Frontal cortex (tissue), 4 donors: Measurements from ENCODE around the gene ST3GAL3. TPM values are rescaled to one million over a fixed set of nuclear protein-coding genes. Genes with fewer than 3 reads are reported as not detected.
"Not testable (repeated sequence)": the region's sequence is repeated elsewhere in the genome, so short reads cannot be mapped to it uniquely, and the experiment has no call there.

Experiments used
- DNase-seq, 2 donors: peaks; one replicate each; pipeline ENCODE4 v3.0.0; 2012; ENCODE audit warnings: low spot score in 2 of 2
- FAIRE-seq: peaks from 2 replicates; lab custom pipeline; 2012; peaks lifted over from hg19 to GRCh38; lab: Jason Lieb, UNC
- total RNA-seq: library from RNA; depleted of rRNA; stranded (reverse); fragments of >200 nt; gene quantifications from one replicate; pipeline ENCODE4 v1.2.3, GENCODE V29; 2014
- donor health status: control.
- donor health status: control.
- donor health status: control.

The ST3GAL3 gene
- total RNA-seq, 1 donor from 2014 or later, result 34.2 TPM

DNA sequence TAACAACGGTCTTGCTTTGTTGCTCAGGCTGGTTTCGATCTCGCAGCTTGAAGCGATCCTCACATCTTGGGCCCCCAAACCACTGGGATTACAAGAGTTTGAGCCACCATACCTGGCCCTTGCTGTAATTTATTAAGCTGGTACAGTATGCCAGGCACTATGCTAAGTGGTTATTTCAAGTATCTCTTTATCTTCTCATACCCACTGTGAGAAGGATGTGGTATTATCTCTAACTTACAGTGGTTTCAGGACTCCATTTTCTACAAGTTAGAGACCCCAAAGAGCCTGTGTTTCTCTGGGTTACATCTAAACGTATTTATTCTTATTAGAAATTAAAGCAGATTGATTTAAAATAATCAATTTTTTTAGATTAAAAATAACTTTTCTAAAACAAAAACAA, 8.1 kb upstream of the ST3GAL3 start:
- FAIRE-seq (no peak), DNase-seq (no peak)

DNA sequence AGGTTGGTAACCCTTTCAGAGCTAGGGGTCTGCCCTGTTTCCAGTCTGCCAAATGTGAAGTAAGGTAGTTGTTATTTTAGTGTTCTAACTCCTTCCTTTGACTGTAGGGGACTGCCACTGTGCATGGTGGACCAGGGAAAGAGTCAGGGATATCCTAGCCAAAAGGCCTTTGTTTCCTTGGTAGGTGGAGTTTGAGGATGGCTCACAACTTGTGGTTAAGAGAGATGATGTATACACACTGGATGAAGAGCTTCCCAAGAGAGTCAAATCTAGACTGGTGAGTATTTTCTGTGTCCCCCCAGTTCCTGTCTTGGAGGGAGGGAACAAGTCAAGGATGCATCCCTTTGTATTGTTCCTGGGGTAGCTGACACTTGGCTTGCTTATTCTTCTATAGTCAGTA, 3.5 kb upstream of the ST3GAL3 start:
- FAIRE-seq, result no peak
- no peak for DNase-seq

DNA sequence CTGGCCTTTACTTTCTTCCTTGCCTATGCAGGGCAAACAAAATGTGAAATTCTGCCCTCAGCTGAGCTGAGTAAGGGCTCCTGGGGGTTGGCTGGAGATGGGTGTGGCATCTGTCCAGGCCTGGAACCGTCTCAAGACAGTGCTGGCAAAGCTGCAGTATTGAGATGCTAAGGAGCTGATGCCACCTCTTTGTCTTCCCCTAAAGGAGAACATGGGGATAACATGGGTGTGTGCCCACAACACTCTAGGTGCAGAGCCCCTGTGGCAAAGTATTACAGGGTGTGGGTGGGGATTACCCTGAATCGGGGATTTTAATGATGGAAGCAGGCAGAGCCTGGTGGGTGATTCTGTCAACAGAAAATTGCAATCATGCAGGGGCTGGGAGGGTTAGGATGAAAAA, 2.5 kb upstream of the ST3GAL3 start:
- FAIRE-seq (no peak), DNase-seq (no peak)

DNA sequence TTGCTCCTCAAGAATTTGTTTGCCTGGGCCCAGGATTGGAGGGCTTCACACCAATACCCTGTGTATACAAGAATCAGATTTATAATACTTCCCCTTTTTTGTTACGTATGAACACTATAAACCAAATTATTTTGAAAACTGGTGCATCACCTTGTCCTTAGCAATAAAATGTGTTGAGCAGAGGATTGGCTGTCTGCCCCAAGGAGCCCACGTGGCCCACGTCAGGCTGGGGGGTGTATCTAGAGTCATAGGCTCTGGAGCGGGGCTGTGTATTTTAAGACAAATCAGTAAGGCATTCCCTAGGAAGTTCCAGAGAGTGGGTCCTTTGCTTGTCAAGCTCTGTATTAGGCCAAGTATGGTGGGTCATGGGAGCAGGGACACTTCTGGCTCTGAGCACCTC, 2.0 kb upstream of the ST3GAL3 start:
- DNase-seq, result no peak
- no peak for FAIRE-seq

DNA sequence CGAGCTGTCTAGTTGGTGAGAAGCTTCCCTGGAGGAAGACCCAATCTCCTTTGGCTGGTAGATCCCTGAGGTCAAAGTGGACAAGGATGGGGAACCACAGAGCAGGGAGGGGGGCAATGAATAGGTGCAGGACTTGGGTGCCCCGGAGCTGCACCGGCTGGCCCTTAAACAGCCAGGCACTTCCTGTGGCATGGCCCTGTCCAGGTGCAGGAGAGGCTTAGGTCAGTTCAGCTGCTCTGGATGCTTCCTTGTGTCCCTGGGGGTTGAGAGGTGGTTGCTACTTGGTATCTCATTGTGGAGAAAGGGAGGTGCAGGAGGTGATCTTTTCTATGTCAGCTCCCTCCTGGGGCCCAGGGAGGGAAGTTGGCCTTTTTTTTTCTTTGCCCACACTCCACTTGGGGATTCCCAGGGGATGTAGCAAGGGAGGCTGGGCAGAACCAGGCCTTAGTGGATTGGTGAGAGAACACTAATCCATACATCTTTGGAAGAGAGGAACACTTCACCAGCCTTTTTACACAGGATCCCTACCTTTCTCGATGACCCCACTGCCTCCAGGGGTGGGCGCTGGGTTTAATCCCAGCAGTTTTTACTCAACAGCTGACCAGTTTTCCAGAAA, 1.2 kb upstream of the ST3GAL3 start:
- FAIRE-seq (no peak), DNase-seq (no peak)

DNA sequence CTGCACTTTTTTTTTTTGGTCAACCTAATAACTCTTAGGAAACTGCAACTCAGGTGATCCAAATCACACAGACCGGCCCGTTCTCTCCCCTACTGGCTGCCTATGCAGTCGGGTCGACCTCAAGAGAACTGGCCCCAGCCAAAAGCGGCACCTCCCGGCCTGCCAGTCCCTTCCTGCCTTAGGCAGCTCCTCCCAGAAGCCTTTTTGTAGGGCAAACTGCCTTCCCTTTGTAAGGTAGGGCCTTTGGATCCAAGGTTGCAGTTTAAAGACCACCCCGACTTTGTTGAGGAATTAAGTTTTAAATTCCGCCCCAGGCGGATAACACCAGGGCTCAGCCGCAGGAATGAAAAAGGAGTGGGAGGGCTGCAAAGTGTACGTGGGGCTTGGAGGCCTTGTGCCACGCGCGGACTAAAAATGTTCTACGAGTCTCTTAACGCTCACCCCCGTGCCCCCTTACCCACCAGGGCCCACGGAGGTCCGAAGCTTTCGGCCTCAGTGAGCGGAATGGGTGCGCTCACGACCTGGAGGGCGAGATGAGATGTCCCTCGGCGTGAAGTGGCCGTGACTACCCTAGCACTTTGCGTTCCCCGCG, 642 bp upstream of the ST3GAL3 start:
- FAIRE-seq (no peak), DNase-seq (no peak)

DNA sequence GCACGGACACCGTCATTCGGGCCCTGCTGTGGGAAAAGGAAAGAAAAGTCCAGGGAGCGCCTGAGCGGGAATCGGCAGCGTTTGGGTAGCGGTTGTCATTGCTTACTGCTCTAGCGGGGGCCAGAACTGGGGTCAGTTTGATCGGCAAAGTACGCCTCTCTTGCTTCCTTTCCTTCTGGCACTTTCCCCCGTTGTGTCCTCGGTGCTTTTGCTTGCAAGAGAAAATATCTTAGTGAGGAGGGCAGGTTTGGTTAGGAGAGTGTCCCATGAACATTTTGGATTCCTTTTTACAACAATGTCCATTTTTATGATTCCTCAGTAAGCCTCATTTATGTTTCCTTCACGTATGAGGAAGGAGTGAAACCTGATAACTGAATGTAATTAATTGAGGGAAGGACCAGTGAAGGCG, 670 bp downstream of the ST3GAL3 start:
- DNase-seq (no peak), FAIRE-seq (no peak)

DNA sequence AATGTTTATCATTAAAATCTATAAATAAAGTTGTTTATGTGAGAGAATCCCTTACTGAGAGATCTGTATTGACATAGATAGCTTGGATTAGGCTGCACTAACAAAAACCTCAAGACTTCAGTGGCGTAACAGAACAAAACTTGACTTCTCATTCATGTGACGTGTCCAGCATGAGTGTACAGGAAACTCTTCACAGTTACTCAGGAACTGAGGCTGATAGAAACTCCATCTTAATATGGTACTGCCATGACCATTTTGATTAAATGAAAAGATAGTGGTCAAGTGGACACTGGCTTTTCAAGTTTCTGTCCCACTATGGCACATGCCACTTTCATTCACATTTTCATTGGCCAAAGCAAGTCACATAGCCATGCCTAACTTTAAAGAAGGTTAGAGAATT, 3.7 kb downstream of the ST3GAL3 start:
- no peak for FAIRE-seq

DNA sequence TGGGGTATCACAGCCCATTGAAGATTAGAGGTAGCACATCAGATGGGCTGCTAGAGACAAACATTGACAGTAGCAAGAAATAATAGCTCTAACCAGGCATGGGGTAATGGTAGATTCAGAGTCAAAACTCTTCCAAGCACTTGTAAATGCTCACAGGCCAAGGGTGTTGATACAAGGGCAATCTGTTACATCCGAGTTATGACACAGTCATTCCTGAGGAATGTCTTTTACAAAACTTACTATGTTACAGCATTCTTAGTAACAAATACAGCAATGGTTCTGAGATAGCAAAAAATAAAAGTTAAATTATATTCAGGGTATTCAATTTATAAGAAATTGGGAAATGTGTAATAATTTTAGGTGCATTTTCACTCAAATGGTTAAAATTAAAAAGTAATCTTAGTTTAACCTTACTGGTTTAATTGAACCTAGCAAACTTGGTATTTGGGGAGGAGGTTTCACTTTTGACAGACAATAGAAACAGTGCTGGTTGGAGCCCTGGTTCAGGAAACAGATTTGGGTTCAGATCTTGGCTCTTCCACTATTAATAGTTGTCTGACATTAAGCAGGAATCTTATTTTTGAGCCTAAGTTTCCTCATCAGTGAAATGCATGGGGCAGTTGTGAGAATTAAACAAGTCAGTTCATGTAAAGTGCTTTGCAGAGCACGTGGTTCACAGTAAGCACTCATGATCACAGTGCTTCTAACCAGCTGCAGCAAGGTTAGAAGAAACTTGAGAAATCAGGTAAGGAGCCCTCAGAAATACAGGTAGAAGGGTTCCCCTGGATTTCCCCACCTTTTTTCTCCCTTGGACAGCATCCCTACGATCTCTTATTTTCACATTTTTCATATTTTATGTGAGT, 4.4 kb downstream of the ST3GAL3 start:
- DNase-seq (no peak), FAIRE-seq (no peak)

More for the DNA sequence above, 3.7 kb downstream of the ST3GAL3 start:
- DNase-seq, result no peak

DNA sequence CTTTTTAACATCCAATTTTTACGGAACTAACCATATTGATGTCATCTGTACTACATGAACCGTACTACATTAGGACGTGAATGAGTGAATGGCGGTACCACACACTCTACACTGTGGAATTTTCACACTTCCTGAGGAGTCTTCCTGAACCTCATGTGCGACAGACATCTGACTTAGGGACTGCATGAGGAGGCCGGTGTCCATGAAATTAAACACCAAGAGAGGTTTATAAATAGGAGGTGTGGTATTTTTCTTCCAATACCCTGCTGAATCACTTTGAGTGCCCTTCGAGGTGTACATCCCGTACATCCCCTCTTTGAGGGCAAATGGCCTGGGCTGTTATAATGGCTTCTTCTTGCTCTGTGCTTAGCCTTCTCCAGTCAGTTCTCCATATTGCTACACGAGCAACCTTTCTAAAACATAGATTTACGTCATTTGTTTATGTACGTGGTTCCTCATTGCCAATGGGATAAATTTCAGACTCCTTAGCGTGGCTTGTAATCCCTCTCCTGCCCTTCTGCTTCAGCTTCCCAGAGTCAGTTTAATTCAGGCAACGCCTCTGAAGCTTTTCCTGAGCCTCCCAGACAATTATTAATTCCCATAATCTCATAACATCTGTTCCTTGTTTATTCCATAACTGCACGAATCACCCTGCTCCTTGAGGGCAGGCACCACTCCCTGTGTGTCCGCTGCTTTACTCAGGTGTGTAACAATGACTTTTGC, 9.4 kb downstream of the ST3GAL3 start:
- DNase-seq (no peak), FAIRE-seq (no peak)

DNA sequence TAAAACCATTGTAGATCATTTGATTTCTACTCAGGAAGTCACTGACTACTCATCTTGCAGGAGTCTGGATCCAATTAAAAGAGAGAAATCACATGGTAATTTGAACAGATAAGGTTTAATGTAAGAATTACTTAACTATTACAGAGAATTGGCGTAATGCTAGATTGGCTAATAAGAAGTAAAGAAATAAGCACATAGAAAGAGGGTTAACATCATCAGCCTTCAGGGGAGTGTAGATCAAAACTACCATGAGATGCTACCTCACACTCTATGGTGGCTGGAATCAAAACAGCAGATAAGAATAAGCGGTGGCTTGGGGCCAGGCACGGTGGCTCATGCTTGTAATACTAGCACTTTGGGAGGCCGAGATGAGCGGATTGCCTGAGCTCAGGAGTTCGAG, 11.7 kb downstream of the ST3GAL3 start:
- FAIRE-seq, result no peak
- no peak for DNase-seq

DNA sequence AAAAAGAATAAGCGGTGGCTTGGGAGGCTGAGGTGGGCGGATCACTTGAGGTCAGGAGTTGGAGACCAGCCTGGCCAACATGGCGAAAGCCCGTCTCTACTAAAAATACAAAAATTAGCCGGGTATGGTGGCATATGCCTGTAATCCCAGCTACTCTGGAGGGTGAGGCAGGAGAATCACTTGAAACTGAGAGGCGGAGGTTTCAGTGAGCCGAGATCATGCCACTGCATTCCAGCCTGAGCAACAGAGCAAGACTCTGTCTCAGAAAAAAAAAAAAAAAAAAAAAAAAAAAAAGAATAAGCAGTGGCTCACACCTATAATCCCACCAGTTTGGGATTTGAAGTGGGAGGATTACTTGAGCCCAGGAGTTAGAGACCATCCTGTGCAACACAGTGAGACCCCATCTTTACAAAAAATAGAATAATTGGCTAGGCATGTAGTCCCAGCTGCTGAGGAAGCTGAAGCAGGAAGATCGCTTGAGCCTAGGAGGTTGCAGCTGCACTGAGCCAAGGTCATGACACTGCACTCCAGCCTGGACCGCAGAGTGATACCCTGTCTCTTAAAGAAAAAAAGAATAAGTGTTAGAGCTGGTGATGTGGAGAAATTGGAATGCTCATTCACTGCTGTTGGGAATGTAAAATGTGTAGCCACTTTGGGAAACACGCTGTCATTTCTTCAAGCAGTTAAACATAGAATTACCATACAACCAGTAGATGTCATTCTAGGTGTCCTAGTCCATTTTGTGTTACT, 12.5 kb downstream of the ST3GAL3 start:
- not testable (repeated sequence) for DNase-seq, FAIRE-seq

DNA sequence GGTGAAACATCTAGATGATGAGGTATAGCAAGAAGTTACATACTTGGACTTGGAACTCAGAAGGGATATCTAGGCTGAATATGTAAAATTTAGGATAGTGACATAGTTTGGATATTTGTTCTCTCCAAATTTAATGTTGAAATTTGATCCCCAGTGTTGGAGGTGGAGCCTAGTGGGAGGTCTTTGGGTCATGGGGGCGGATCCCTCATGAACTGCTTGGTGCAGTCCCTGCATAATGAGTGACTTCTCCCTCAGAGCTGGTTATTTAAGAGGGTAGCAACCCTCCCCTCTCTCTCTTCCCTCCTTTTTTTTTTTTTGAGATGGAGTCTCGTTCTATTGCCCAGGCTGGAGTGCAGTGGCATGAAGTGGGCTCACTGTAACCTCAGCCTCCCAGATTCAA, 15.5 kb downstream of the ST3GAL3 start:
- FAIRE-seq, result no peak

DNA sequence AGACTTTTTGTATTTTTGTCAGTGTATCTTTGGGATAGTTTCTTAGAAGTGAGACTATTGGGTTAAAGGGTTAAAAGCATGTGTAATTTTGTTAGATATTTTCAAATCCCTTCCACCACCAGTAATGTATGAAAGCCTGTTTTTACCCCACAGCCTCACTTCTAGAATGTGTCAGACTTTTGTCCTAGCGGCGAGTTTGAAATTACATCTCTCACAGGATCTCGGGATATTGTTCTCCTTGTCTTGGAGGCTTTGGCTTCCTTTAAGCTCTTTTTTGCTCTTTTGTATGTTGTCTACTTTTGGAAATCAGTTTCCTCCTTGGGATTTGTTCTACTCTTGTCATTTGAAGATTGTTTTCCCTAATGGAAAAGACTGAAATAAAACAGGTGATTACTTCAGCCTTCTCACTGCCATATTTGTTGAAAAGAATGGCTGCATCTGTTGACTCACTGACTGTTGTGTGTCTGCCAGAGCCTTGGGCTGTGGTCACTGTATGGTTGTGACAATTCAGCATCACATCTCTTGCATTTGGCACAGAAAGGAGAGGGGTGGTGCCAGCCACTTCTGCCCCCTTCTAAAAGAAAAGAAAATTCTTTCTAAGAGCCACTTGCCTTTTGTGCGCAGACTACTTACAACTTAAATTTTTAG, 22.6 kb downstream of the ST3GAL3 start:
- FAIRE-seq, result no peak
- DNase-seq, result no peak

More for the DNA sequence above, 15.5 kb downstream of the ST3GAL3 start:
- no peak for DNase-seq

DNA sequence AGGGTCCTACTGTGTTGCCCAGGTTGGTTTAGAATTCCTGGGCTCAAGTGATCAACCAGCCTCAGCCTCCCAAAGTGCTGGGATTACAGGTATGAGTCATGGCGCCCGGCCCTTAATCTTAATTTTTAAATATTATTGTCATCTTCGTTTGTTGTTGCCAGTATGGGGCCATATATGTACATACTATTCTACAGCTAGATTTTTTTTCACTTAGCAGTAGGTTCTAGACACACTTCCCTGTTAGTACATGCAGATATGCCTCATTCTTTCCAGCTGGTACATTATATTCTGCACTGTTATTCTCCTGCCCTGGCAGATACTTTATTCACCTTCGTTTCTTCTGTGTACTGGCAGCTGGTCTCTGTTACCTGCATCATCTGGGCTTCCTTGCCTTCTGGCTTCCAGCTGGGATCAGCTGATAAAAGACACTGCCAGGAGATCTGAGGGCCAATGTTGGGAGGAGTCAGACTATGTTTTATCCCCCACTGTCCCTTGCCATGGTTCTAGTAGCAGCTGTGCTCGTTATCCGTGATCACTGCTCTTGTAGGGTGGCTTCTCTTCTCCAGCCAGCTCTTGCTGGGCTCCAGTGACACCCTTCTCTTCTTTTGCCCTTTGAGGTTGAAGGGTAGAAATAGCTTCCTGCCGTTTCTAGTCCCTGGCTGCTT, 24.7 kb downstream of the ST3GAL3 start:
- no peak for FAIRE-seq

DNA sequence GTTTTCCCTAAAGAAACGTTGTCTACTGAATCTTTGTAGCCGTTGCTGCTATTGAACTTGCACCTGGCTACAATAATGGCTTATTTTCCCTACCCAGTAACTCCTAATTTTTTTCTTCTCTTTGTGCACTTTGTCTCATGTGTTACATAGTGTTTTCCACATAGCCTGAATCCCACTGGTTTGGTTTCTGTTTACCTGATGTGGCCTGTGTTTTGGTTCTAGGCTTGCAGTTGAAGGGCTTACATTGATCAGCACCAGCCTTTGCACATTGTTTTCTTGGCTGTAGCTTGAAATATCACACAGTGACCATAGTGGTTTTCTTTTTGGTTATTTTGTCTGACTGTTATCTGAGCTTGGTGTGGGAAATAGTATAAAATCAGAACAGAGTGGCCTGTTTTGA, 29.5 kb downstream of the ST3GAL3 start:
- no peak for DNase-seq
- no peak for FAIRE-seq

More for the DNA sequence above, 24.7 kb downstream of the ST3GAL3 start:
- DNase-seq, result no peak

DNA sequence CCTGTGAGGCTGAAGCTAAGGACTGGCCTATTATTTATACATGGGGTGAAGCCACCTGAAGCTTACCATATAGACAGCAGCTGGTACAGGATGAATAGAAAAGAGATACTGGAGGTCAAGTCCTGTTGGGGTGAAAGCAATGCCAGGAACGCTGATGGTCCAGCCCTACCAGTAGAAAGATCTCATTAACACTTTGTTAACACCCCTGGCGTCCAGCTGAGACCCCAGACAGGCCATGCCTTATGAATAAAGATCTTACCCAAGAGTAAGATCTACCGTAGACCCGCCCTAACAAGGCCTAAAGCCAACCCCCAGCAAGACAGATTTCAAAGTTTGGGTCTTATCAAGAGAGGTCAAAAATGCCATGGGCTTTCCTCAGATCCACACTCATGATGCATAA, 34.7 kb downstream of the ST3GAL3 start:
- FAIRE-seq (no peak), DNase-seq (no peak)

DNA sequence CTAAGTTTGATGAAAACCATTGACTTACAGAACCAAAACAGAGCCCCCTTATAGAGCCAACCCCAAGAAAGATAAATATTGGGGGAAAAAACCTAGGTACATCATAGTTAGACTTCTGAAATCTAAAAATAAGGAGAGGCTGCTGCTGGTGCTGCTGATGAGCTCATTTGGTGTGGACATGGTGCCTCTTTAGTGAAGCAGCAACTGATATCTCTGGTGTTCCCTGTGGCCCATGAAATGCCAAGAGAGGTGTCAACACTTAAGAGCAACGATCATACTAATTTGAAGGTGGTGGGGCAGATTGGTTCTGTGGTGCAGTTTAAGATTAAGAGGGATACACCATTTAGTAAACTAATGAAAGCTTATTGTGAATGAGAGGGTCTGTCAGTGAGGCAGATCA, 35.9 kb downstream of the ST3GAL3 start:
- no peak for FAIRE-seq

DNA sequence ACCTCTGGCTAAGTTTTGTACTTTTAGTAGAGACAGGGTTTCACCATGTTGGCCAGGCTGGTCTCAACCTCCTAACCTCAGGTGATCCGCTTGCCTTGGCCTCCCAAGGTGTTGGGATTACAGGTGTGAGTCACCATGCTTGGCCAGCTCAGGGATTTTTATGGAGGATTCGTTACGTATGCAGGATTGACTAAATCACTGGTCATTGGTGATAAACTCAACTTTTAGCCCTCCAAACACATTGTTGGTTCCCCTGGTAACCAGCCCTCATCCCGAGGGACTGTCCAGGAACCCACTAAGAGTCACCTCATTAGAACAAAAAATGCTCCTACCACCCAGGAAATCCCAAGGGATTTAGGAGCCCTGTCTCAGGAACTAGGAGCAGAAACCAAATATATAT, 40.4 kb downstream of the ST3GAL3 start:
- FAIRE-seq, result no peak
- DNase-seq, result no peak

More for the DNA sequence above, 35.9 kb downstream of the ST3GAL3 start:
- DNase-seq, result no peak
